ENCODE data around the gene RNF212B. TPM values are rescaled to one million over a fixed set of nuclear protein-coding genes. Genes with fewer than 3 reads are reported as not detected.

The RNF212B gene
- total and polyA plus RNA-seq, 2 of the 13 experiments (the other 11 are each of a cell fraction or from before 2014, with no cell fraction given), result 0.05 TPM; not detected in 1

GRCh38 chr14:23321572-23322547 lies 84.1 kb downstream of the RNF212B start (continued):
- TF ChIP-seq, protein P1, sequence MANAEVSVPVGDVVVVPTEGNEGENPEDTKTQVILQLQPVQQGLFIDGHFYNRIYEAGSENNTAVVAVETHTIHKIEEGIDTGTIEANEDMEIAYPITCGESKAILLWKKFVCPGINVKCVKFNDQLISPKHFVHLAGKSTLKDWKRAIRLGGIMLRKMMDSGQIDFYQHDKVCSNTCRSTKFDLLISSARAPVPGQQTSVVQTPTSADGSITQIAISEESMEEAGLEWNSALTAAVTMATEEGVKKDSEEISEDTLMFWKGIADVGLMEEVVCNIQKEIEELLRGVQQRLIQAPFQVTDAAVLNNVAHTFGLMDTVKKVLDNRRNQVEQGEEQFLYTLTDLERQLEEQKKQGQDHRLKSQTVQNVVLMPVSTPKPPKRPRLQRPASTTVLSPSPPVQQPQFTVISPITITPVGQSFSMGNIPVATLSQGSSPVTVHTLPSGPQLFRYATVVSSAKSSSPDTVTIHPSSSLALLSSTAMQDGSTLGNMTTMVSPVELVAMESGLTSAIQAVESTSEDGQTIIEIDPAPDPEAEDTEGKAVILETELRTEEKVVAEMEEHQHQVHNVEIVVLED (CRISPR knock-in tag; IDR thresholded peaks at IDR 0.05; ENCODE audit: borderline replicate concordance), result no peak; the same call in 1 of the 2 replicates
- TF ChIP-seq MATR3 (CRISPR knock-in tag; IDR thresholded peaks at IDR 0.05) (no peak), KLF6 (CRISPR knock-in tag; IDR thresholded peaks at IDR 0.05) (0 out of 2 replicates have a peak, but pooled peaks have one; percentile 64), ATRX (CRISPR knock-in tag; IDR thresholded peaks at IDR 0.05; ENCODE audit: borderline replicate concordance) (no peak; the same call in 1 of the 2 replicates), ZNF549 (CRISPR knock-in tag; IDR thresholded peaks at IDR 0.05) (peak; percentile 83; the same call in 1 of the 2 replicates), ZNF224 (CRISPR knock-in tag; IDR thresholded peaks at IDR 0.05) (0 out of 2 replicates have a peak, but pooled peaks have one; percentile 25), LBX2 (CRISPR knock-in tag; IDR thresholded peaks at IDR 0.05; ENCODE audit: borderline replicate concordance) (peak; percentile 36; the same call in 1 of the 2 replicates), E2F2 (CRISPR knock-in tag; IDR thresholded peaks at IDR 0.05; ENCODE audit: borderline replicate concordance) (peak; percentile 73; the same call in 1 of the 2 replicates), ZNF784 (CRISPR knock-in tag; IDR thresholded peaks at IDR 0.05; ENCODE audit: borderline replicate concordance) (no peak; the same call in 1 of the 2 replicates), SRF (IDR thresholded peaks at IDR 0.05; ENCODE audit: low read depth, low read length) (no peak), BRCA1 (CRISPR knock-in tag; IDR thresholded peaks at IDR 0.05) (peak; percentile 70), ZNF510 (CRISPR knock-in tag; IDR thresholded peaks at IDR 0.05; ENCODE audit: low read depth) (no peak; the same call in 1 of the 2 replicates), BORCS8-MEF2B (CRISPR knock-in tag; IDR thresholded peaks at IDR 0.05) (peak; percentile 97), MTF2 (CRISPR knock-in tag; IDR thresholded peaks at IDR 0.05; ENCODE audit: borderline replicate concordance) (no peak), FOXP4 (CRISPR knock-in tag; IDR thresholded peaks at IDR 0.05) (peak; percentile 18; the same call in 1 of the 2 replicates), KDM5B (CRISPR knock-in tag; IDR thresholded peaks at IDR 0.05; ENCODE audit: borderline replicate concordance) (0 out of 2 replicates have a peak, but pooled peaks have one; percentile 9), ZNF430 (CRISPR knock-in tag; IDR thresholded peaks at IDR 0.05) (no peak)
- TF ChIP-seq, protein P2, sequence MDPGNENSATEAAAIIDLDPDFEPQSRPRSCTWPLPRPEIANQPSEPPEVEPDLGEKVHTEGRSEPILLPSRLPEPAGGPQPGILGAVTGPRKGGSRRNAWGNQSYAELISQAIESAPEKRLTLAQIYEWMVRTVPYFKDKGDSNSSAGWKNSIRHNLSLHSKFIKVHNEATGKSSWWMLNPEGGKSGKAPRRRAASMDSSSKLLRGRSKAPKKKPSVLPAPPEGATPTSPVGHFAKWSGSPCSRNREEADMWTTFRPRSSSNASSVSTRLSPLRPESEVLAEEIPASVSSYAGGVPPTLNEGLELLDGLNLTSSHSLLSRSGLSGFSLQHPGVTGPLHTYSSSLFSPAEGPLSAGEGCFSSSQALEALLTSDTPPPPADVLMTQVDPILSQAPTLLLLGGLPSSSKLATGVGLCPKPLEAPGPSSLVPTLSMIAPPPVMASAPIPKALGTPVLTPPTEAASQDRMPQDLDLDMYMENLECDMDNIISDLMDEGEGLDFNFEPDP (CRISPR knock-in tag; conservative IDR thresholded peaks at IDR 0.05), result no peak

All from HepG2 (cell line).